ENCODE data around the gene FOXI2.

GRCh38 chr10:127776816-127777215, 39.8 kb downstream of the FOXI2 start:
- no peak for TF ChIP-seq CTCF (IDR thresholded peaks at IDR 0.05)
- no peak for TF ChIP-seq EP300 (IDR thresholded peaks at IDR 0.05)
- no peak for TF ChIP-seq POLR2A (IDR thresholded peaks at IDR 0.05)

Measured in tibial nerve (tissue), 4 donors.